ENCODE data around the gene RBL2. TPM values are rescaled to one million over a fixed set of nuclear protein-coding genes. Genes with fewer than 3 reads are reported as not detected.

The RBL2 gene
- total and polyA plus RNA-seq, 2 donors (not counting 3 experiments of a cell fraction or from before 2014, with no cell fraction given) = 22.5 to 30.7 TPM

- no peak overlapping the region for H3K4me2 ChIP-seq (ENCODE audit: insufficient read depth, low read length)
- BruUV-seq (replicated peaks) = no TSS peak
- H3K27ac ChIP-seq (ENCODE audit: insufficient read depth, low read depth, low read length) = no peak overlapping the region
- FAIRE-seq = no peak
- H3K9me1 ChIP-seq (replicated peaks; ENCODE audit: control insufficient read depth, extremely low read depth, insufficient read depth, low read length) = no peaks in the 10 kb centered on the region
- H4K20me1 ChIP-seq (replicated peaks; ENCODE audit: control insufficient read depth, extremely low read depth, insufficient read depth, low read length) = no peaks in the 10 kb centered on the region
- H3K36me3 ChIP-seq (ENCODE audit: control insufficient read depth in 2 of 2, extremely low read depth in 1 of 2, insufficient read depth in 2 of 2, low read length in 2 of 2) = peaks cover 0 to 10% of the 10 kb centered on the region in 2 experiments
- ChIA-PET CTCF (interaction anchor here (0.5 to 0.8 kb wide), 2 partner anchors 15 to 135 kb away, joined by 3 read pairs; no protein-coding TSS in a partner anchor), POLR2A (no interaction called here)
- no peak overlapping the region for H3K9ac ChIP-seq (replicated peaks; ENCODE audit: extremely low read depth, insufficient read depth, low read length)
- no peak overlapping the region for H2AFZ ChIP-seq (ENCODE audit: low read depth, low read length)
- H3K9me3 ChIP-seq (replicated peaks; ENCODE audit: control insufficient read depth, insufficient read depth, low read length) = no peaks in the 10 kb centered on the region
- no peaks in the 10 kb centered on the region for H3K79me2 ChIP-seq (ENCODE audit: control insufficient read depth, insufficient read depth, low read length)
- H3K4me3 ChIP-seq (replicated peaks in 1 of 3; ENCODE audit: insufficient read depth in 1 of 3, low read depth in 1 of 3, low read length in 3 of 3) = no peak overlapping the region
- no peak for DNase-seq (ENCODE audit: low read depth, low spot score)
- no peaks in the 10 kb centered on the region for H3K27me3 ChIP-seq (ENCODE audit: control insufficient read depth in 2 of 2, insufficient read depth in 2 of 2, low read length in 2 of 2)
- dilution Hi-C loops (cut with MboI; ENCODE audit: extremely low pct_ligation_motif_present, low sequenced_read_pairs) = no loop called here
- intact Hi-C loops (cut with micrococcal nuclease) = no loop called here
- peaks cover 10% of the 10 kb centered on the region for H3K4me1 ChIP-seq (ENCODE audit: control insufficient read depth, extremely low read depth, insufficient read depth, low read length)
- TF ChIP-seq FOS (IDR thresholded peaks at IDR 0.05; ENCODE audit: borderline replicate concordance, insufficient read depth, low read length) = no peak
- TF ChIP-seq EZH2 (IDR thresholded peaks at IDR 0.05; ENCODE audit: borderline replicate concordance, low read depth, low read length, severe bottlenecking) = no peak
- TF ChIP-seq MAX (IDR thresholded peaks at IDR 0.05; ENCODE audit: insufficient read depth, insufficient read length) = no peak
- no peak for TF ChIP-seq POLR2A (IDR thresholded peaks at IDR 0.05; ENCODE audit: low read depth, low read length)
- no peak for TF ChIP-seq MYC (IDR thresholded peaks at IDR 0.05; ENCODE audit: low read depth, low read length)
- TF ChIP-seq CTCF (IDR thresholded peaks at IDR 0.05; ENCODE audit: extremely low read depth in 1 of 2, insufficient read depth in 1 of 2, low read depth in 1 of 2, low read length in 2 of 2) = no peak
- TF ChIP-seq JUN (IDR thresholded peaks at IDR 0.05; ENCODE audit: borderline replicate concordance, insufficient read depth, insufficient read length, low read depth) = no peak
- no peak for TF ChIP-seq POLR2AphosphoS5 (IDR thresholded peaks at IDR 0.05; ENCODE audit: insufficient read depth, low read depth, low read length)
- TF ChIP-seq GATA2 (IDR thresholded peaks at IDR 0.05; ENCODE audit: insufficient read depth, insufficient read length, low read depth, low read length) = no peak
Observed at GRCh38 chr16:53486230-53486629, 52.0 kb downstream of the RBL2 start.

All from endothelial cell of umbilical vein (primary cell).